HG03196 (cell line): ENCODE data around the gene SPOPL.

ENCODE experiments used
- ATAC-seq: cut with Tn5 transposase; IDR thresholded peaks from one replicate; pipeline ENCODE4 v1.9.1; 2021; ENCODE audit not compliant: unreplicated experiment

Gene SPOPL

DNA sequence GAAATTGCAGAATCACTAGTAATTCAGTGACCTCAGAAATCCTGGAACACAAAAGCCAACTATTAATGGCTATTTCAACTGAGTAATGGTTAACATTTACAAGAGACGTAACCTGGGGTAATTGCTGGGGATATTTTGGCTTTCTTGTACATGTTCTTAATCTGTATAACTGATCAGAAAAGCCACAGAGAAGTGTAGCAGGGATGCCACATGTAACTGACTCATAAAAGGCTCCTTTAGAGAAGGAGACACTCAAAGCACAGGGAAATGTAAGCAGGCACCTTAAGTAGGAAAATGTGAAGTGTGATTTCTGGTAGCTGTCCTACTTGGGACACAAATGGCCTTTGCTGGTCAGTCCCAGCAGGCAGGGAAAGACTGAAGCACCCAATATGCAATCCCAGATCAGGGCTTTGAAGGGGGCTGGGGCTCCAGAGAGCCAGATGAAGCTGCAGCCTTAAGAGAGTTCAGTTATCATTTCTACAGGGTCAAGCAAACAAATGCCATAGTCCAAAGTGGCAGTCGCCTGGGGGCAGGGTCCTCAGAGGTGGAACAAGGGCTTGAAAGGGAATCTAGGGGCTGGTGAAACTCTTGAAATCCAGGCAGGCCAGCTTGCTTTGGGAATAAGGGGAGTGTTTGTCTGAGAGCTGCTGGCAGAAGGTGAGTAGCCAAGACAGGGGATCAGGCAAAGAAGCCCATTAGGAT lies 7.2 kb upstream of the SPOPL start:
- no peak for ATAC-seq

- ATAC-seq = no peak
These were observed 6.2 kb upstream of the SPOPL start for GRCh38 chr2:138495384-138495783.

DNA sequence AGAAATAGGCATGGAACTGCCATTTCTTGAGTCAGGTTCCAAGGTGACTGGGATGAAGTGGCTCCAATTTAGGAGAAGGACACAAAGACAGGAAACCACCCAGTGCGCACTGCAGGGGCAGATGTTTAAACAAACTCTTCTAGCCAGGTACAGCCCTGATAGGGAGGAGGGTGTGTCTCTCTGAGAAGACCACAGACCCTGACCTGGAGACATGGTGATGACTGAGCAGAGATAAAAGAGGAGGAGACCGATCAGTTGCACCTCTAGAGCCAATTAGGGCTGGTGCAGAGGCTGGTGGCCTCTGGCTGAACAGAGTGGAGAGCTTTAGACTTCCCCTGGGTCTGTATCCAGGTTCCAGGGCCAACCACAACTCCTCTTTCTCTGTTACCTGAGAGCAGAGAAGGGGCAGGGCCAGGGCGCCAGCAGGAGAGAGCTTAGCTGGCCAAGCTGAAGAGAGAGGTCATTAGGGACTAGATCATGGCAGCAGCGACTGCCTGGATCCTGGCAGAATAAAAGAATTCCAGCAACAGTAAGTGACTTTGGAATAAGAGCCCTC lies 5.4 kb upstream of the SPOPL start:
- ATAC-seq = no peak

DNA sequence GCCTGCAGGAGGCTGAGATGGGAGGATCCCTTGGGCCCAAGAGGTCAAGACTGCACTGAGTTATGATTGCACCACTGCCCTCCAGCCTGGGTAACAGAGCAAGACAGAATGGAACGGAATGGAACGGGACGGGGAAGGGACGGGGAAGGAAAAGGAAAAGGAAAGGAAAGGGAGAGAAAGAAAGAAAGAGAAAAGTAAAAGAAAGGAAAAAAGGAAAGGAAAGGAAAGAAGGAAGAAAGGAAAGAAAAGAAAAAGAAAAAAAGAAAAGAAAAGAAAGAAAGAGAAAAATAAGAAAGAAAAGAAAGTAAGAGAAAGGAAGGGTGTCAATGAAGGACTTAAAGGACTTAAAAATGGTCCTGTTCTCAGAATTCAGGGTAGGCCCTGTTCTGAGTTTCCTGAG lies 4.3 kb upstream of the SPOPL start:
- ATAC-seq = no peak

DNA sequence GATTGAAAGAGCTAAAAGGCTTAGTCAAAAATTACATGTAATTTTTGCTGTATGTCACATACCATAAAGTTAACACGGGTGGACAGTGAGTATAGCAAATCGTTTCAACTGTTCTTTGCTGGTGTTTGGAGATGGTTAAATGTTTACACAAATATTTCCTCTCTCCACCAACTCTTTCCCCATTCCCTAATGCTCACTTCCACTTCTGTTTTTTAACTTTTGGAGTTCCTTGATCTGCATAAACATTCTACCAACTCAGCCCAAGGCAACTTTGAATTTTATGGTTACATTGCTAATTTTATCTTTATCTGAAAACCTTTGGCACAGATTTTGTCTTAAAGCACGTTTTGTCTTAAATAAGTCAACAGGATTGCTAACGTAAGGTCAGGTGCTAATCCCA lies 1.9 kb upstream of the SPOPL start:
- ATAC-seq = no peak

DNA sequence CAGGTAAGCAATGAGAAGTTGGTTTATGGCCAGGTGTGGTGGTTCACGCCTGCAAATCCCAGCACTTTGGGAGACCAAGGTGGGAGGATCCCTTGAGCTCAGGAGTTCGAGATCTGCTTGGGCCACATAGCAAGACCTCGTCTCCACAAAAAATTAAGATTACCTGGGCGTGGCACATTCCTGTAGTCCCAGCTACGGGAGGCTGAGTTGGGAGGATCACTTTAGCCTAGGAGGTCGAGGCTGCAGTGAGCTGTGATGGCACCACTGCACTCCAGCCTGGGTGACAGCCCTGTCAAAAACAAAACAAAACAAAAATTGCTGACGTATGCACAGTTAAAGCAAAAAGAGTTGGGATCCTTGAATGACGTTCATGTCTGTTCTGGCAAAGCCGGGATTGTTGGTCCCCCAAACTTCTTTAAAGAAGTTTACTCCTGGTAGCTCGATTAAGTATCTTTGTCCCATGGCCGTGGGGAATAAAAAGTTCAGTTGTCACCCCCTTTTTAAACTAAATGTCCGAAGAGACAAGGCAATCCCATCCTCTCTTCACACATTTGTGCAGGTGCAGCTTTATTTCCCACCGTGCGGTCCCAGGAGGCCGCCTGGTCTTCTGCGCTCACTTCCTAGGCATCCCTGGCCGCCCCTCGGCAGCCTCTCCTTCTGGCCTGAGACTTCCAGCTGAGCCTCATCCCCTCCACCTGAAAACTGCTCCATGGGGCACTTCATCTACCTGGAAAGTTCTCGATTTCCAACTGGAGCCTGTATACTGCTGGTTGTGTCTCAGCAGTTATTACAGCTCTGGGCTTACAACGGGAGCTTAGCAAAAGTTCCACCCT lies 762 bp upstream of the SPOPL start:
- ATAC-seq = peak; percentile 4

DNA sequence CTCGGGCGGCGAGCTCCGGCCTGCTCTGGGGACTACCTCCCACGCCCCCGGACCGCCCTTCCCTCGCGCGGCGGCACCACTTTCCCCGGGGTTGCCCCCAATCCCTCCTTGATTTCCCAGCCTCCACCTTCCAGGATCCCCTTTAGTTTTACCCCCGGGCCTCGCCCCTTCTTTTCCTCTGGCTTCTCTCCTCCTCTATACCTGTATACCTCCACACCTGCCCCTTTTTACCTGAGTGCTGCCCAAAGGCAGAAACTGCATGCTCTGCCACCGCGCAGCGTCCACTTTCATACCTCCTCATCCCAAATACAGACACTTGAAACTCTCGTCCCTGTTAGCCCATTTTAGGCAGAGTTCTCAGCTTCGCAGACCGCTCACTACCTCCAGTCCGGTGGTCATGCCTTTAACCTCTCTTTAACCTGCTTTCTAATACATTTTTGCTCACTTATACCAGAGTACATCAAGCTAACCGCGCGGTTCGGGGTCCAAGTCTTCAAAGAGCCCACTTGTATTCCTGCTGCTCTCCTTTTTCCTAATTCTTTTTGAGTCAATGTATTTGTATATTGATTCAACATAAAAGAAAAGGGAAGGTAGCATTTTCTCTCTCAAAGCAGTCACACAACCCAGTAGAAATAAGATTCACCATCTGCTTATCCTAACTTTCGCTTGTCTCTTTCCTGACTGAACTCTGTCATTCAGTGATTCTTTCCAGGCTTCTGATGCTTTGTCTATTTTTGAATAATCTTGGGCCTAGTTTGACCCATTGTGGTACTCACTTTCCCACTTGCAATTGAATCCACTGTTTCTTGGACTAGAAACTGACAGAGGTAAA lies 901 bp downstream of the SPOPL start:
- ATAC-seq = no peak

GRCh38 chr2:138503087-138503442 lies 1.5 kb downstream of the SPOPL start:
- ATAC-seq = no peak

GRCh38 chr2:138503652-138504051 lies 2.1 kb downstream of the SPOPL start:
- no peak for ATAC-seq

DNA sequence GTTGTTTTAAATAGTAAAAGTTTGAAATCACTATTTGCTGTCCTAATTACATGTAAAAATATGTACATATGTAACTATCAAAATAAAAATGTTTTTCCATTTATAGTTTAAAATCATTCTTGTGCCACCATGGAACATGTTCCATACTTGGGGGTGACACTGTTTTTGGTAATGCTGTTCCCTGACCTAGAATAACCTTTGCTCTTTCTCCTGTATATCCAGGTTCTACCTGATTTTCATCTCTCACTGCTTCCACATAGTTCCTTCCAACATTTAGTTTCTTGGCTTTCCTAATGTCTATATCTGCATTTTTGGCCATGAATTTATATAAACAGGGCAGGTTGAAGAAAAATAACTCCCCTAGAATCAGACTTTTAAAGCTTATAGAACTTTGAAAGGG lies 2.5 kb downstream of the SPOPL start:
- ATAC-seq = no peak

GRCh38 chr2:138504546-138505235 lies 3.1 kb downstream of the SPOPL start:
- ATAC-seq = peak; percentile 36

DNA sequence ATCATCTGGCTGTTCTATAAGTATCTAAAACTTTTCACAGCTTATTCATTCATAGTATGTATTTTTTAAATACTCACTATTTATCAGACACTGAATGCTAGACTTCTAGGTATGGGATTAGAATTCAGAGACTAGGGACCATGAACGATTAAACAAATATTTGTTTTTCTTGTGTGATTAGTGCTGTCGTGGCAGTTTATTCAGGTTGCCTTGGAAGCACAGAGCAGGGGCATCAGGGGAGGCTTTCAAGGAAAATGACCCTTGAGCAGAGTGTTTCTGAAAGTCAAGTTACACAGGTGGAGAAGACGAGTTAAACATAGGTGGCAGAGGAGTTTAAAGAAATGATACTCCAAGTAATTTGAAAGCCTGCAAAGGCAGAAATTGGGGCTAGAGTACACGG lies 5.7 kb downstream of the SPOPL start:
- no peak for ATAC-seq

- no peak for ATAC-seq
These were observed 8.7 kb downstream of the SPOPL start for GRCh38 chr2:138510319-138510718.

DNA sequence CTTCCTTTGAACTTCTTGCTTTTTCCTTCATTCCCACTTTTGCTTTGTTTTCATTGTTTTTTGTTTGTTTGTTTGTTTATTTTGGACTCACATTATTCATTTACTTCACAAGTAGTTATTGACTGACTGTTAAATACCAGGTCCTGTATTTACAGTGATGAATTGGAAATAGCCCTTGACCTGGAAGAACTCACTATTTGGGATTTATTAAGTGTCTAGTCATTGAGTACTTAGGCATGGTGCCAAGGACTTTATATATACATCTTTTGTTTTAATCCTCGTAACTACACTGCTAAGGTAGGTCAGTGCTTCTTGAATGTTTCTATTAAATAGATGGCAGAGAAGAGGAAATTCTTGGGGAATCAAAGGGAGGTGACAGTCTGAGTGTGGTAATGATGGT lies 11.1 kb downstream of the SPOPL start:
- no peak for ATAC-seq

GRCh38 chr2:138514173-138514572 lies 12.6 kb downstream of the SPOPL start:
- no peak for ATAC-seq

GRCh38 chr2:138515092-138515491 lies 13.5 kb downstream of the SPOPL start:
- ATAC-seq = no peak

GRCh38 chr2:138516030-138516704 lies 14.6 kb downstream of the SPOPL start:
- ATAC-seq = no peak

- no peak for ATAC-seq
These were observed 17.3 kb downstream of the SPOPL start for GRCh38 chr2:138518860-138519259.

DNA sequence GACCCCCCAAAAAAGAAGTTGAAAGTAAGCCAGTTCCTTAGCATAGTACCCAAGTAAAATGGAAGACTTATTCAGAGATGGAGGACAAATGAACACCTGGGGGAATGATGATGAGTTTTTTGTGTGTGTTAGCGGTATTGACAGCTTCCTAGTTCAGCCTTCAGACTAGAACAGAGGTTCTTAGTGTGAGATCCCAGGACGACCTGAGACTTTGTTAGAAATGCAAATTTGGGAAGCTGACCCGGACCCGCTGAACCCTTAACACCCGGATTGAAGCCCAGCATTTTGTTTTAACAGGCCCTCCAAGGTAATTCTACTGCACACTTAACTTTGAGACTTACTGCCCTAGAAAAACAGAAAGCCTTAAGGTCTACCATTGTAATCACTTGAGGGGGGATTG lies 20.3 kb downstream of the SPOPL start:
- ATAC-seq = no peak

DNA sequence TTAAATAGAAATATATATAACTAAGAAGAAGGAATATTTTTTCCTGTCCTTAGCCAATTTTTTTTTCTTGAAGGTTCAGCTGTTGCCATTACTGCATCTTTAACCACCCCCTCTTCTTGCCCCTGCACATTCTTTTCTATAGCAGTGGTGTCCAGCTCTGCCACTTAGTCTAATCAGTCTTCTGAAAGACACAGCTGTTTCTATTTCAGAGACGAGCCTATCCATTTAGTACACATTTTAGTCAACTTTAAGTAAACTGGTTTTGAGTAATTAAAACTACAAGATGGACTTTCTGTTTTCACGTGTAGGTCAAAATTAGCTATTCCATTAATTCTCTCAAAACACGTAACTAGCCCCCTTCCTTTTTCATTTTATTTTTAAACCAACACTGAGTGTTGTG lies 21.0 kb downstream of the SPOPL start:
- peak; percentile 67 for ATAC-seq
